GM19328 (cell line): ENCODE data around the gene ATP5IF1.

Source experiments
- ATAC-seq: cut with Tn5 transposase; IDR thresholded peaks from one replicate; pipeline ENCODE4 v1.9.1; 2021; ENCODE audit warnings: mild to moderate bottlenecking, moderate library complexity; ENCODE audit not compliant: unreplicated experiment

The ATP5IF1 gene

DNA sequence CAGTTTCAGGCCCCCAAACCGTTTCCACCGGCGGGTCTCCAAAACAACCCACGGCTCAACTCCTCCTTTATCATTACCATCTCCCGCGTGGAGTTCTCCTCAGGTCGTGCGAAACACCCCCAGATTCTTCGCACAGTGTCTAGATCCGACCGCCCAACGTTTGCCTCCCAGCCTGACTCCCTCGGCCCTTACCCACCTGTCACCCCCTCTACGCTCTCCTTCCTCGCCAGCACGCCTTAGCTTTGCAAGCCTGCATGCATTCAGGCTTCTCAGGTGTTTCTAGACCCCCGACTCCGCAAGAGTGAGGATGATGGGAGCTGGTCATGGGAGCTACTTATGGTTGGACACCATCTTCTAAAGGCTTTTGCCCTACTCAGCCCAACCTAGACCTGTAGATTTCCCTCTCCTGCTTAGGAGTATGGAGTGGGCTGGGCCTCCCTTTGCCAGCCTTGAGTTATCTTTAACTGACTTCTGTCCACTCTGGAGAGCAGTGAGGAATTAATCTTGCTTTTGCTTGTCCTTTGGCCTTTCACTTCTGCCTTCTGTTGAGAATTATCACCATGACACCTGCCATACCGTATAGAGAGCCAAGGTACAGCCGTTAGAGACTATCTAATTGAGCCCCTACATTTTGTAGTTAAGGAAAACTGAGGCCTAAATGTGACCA lies 865 bp downstream of the ATP5IF1 start:
- no peak for ATAC-seq

DNA sequence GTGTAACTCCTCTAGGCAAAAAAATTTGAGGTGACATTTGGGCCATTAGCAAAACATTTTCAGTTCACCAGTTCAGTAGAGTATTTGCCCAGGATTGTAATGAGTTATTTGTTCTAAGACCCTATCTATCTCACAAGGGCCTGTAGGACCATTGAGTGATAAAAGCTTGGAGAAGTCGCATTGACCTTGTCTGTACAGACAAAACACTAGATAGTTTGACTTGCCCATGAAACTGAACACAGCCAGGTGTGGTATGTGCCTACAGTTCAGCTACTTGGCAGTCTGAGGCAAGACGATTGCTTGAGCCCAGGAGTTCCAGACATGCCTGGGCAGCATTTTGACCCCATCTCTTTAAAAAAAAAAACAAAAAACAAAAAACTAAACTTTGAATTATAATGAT lies 3.1 kb downstream of the ATP5IF1 start:
- no peak for ATAC-seq

DNA sequence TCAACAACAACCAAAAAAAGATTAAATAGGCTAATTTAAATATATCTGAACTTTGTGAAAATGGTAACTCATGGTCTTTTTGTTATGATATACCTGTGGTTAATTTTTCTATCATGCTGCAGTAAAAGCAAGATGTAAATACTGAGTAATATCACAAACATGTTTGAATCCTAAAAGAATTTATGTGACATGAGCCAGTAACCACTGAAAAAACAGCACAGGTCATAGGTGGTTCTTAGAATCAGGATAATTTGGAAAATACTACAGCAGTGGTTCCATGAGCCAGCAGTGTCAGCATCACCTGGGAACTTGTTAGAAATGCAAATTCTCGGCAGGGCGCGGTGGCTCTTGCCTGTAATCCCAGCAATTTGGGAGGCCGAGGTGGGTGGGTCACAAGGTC lies 4.1 kb downstream of the ATP5IF1 start:
- ATAC-seq: no peak

DNA sequence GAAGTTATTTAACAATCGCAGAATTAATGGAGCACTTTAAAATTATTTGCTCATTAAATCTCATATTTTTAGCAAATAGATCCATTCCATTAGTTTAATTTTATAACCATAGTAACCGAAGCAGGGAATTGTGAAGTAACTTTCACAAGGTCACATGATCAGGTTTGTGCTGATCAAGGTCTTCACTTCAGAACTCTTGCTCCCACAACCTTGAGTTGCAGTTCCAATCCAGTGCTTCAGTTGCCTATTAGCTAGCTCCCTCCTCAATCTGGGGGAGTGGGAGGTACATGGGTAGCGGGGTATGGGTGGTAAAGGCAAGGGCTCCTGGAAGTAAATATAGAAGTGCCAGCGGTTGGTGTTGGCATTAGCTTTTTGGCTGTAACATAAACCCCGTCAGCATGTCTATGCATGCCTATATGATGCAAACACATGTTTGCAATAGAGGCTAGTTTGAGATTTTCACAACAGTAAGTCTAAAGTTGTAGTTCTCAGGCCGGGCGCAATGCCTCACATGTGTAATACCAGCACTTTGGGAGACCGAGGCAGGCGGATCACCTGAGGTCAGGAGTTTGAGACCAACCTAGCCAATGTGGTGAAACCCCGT lies 5.8 kb downstream of the ATP5IF1 start:
- no peak for ATAC-seq

DNA sequence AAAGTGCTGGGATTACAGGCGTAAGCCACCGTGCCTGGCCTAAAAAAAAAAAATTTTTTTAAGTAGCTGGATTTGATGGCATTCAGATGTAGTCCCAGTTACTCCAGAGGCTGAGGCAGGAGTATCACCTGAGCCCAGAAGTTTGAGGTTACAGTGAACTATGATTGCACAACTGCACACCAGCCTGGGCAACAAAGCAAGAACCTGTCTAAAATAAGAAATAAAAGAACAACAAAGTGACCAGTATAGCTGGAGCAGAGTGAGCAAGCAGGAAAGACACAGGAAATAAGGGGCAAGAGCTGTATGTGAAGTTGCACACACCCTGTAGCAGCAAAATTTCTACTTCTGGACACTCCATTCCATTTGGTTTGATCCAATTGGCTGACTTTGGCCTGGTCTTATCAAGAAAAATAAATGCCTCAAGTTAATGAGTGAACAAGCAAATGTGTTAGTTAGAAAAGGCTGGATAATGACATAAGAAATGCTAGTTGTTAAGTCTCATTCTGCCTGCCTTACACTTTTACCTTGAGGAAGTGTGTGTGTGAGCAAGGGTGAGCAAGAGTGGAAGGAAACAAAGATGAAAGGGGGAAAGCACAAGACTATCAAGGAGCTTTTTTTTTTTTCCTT lies 7.9 kb downstream of the ATP5IF1 start:
- no peak for ATAC-seq

DNA sequence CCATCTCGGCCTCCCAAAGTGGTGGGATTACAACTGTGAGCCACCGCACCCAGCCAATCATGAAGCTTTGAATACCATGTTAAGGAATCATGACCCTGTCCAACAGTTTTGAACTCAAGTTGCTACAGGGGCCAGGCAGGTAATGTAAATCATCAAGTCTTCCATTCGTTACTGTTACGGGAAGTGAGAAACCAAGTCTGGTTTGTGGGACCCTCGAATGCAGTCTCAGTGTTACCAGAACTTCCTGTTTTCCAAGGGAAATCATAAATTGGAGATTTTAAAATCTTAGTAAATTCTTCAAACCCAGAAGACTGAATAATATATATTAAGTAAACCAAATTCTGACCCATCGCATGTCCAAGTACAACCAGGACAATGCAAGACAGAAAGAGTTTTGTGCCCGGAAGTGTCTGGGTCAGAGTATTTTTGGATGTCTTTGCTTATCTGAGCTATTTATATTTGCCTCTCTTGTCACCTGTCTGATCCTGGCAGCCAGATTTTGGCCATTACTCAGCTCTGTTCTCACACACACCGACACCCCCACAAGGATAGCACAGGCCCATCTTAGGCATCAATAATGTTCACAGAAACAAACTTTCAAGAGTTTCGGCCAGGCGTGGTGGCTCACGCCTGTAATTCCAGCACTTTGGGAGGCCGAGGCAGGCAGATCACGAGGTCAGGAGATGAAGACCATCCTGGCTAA lies 8.8 kb downstream of the ATP5IF1 start:
- no peak for ATAC-seq

DNA sequence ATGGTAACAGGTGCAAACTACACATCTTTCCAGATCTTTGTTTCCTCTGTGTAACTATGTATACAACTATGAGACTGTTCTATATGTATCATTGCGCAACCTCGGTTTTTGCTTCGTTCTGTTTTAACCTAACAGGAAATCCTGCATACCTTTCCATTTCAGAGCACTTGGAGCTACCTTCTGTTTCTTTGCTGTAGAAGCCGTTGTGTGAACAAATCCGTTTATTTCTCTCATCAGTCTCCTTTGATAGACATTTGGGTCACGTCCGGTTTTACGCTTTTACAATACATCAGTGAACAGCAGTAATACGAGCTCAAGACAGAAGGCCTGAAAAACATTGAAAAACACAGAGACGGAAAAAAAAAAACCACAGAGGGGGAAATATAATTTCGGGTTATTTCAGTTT lies 10.5 kb downstream of the ATP5IF1 start:
- no peak for ATAC-seq

DNA sequence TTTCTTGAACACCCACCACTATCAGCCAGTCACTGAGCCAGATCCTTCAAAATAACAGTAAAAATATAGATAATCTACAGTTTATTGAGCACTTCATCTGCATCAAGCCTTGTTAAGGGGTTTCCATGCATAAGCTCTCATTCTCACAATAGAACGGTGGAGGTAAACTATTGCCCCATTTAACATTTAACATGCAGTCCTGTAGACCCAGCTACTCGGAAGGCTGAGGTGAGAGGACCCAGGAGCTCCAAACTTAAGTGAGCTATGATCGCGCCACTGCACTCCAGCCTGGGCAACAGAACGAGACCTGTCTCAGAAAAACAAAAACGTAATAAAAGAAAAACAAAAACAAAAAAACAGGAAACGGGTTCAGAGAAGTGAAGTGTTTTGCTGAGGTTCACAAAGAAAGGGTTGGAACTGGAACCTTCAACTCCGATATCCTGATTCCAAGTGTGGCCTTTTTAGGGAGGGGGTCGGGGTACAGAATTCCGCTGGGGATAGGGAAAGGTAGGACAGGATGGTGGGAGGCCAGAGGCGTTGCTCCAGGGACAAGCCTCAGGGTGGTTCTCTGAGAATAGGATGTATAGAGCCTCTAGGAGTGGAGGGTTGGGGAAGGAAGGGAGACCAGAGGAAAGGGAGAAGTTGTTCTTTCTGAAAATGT lies 11.8 kb downstream of the ATP5IF1 start:
- ATAC-seq: no peak

DNA sequence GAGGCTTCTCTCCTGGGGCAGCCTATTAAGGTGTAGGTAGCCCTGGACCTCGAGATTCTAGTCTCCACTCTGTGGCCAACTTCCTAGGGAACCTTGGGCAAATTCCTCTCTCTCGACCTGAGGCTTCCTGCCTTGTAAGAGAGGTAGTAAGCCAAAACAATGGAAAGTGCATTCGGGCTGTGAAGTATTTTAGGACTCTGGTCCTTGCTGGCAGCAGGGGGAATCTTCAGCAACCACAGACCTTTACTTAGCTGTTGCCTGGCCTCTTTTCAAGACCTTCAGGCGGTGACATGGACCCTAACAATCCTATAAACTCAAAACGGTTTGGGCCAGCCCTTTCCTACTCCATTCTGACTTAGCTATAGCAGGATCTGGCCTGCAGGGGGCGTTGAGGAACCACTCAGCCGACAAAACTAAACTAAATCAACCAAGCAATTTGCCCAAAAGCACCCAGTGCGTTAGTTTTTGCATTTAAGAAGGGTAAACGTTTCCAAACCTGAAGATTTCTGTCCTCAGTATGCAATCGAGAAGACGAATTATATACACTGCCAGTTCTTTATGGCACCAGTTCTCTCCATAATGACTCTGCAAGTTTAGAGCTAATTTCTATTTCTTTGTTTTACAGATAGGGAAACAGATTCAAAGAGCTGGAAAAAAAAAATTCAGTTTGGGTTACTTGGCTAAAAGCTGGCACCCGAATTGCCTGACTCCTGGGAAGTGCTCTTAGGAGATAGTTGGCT lies 12.5 kb downstream of the ATP5IF1 start:
- no peak for ATAC-seq

DNA sequence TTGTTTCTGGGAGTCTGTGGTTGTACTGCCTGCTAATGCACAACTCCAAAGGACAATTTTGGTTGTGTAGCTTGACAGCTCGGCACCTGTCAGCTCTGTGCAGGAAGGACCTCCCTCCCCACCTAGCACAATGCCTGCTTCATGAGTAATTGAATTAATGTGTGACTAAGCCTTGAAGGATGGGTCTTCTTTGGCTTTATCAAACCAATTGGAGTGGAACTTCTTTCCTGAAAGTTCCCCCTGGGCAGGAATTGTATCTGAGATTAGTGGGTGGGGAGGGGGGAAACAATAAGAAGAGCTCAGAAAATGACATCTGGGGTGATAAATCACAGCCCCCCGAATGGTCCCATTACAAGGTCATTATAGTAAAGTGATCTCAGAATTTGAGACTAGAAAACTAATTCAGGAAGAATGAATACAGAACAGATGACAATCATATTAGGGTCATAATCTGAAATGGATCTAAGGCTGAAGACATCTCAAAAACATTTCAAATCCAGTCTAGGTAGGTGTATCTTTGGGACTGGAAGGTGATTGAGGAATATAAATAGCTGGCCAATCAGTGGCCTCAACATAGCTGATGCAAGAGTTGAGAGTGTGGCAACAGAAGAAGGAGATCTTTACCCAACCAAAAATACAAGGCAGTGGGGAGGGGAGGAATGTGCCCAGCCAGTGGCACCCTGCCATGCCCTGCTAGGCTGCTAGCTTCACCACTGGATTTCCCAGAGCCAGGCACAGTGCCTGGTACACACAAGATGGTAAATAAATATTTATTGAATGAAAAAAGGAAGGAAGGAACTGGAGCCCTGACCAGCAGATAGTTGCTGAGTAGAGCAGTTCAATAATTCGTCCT lies 13.3 kb downstream of the ATP5IF1 start:
- no peak for ATAC-seq

DNA sequence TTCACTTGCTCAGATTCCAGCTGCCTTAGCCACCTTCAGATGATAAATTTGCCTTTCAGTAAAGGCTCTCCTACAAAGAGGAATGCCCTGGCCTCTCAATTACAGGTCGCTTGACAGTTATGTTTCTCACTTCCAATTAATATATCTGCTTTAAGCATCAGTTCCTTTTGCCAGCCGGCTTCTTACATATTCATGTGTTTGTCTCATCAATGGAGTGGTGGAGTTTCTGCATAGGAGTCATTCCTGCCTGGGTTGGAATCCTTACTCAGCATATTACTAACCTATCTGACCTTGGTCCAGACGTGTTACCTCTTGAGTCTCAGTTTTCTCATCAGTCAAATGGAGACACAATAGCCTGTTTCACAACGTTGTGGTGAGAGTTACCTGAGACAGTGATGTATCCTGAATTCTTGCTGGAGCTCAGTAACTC lies 14.0 kb downstream of the ATP5IF1 start:
- no peak for ATAC-seq

DNA sequence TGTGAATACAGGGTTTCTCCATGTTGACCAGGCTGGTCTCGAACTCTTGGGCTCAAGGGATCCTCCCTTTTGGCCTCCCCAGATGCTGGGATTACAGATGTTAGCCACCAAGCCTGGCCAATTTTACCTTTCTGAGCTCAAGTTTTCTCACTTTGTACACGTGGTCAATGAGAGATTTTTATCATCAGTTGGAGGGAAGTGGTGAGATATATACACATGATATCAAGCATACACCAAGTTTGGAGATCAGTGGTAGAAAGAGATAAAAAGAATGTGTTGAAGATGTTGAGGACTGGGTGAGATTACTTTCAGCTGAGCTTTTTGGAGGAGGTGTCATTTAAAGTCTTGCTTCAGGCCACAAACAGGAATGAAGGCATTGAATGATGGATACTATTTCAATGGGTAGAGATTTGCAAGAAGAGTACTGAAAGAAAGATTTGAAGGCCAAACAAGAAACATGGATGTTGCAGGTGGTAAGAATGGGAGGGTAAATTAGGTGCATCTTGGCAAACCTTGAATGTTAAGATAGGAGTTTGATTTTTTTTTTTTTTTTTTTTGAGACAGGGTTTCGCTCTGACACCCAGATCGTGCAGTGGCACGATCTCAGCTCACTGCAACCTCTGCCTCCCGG lies 20.4 kb downstream of the ATP5IF1 start:
- ATAC-seq: no peak

DNA sequence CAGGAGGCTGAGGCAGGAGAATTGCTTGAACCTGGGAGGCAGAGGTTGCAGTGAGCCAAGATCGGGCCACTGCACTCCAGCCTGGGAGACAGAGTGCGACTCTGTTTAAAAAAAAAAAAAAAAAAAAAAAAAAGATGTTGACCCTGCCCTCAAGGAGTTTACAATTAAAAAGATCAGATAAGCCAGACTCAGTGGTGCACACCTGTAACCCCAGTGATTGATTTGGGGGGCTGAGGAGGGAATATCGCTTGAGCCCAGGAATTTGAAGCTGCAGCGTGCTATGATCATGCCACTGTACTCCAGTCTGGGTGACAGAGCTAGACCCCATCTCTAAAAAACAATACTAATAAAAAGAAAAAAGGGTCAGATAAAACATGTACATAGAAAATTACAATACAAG lies 21.8 kb downstream of the ATP5IF1 start:
- no peak for ATAC-seq

DNA sequence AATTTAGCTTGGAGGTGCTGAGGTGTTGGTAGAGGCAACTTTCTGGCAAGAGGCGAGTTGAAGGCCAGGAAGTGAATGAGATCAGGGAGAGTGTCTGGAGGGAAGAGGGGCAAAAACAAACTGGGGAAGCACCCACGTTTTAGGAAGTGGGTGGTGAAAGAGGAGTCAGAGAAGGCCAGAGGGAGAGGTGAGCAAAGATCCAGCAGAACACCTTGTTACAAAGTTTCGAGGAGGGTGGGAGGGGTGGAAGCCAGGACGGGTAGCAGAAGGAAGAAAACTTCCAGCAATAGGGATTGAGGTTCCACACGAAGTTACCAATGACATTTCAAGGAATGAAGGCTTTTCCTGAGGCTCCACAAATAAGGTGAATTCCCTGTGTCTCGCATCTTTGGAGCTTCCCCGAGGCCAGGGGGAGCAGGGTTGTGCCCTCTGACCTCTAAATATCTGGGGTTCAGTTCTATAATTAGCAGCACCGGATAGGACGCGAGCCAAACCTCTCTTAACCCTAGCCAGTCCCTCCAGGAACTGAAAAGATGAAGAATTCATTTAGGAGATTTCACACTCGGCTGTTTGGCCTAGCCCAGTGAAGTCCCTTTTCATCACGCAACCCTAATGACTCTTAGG lies 22.8 kb downstream of the ATP5IF1 start:
- no peak for ATAC-seq

DNA sequence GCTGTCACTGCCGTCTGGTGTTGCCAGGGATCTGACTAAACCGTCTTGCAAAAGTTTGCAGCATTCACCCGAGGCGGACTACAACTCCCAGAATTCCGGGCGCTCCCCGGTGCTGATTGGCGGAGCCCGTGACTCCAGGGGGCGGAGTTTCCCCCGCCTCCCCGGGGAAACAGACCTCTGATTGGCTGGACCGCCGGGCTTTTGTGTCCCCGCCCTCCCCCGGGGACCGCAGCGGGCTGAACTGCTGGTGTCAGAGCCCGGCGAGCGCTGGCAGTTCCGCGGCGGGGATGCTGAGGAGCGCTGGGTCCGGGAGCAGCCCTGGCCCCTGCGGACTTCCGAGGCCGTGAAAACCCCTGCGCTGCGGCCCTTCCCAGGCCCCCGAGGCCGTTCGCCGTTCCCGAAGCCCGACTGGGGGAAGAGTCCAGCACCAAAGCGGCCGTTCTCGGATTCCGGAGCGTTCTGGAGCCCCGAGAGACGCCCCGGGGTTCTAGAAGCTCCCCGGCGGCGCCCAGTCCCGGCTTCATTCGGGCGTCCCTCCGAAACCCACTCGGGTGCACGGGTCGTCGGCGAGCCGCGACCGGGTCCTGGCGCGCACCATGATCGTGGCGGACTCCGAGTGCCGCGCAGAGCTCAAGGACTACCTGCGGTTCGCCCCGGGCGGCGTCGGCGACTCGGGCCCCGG lies 23.5 kb downstream of the ATP5IF1 start, which contains the start of gene SESN2:
Gene SESN2, plus strand, starts transcription at position 267 of the 682 bp plus-strand sequence. Its CDS starts 330 bp downstream, at position 597.
- peak; percentile 96 for ATAC-seq

DNA sequence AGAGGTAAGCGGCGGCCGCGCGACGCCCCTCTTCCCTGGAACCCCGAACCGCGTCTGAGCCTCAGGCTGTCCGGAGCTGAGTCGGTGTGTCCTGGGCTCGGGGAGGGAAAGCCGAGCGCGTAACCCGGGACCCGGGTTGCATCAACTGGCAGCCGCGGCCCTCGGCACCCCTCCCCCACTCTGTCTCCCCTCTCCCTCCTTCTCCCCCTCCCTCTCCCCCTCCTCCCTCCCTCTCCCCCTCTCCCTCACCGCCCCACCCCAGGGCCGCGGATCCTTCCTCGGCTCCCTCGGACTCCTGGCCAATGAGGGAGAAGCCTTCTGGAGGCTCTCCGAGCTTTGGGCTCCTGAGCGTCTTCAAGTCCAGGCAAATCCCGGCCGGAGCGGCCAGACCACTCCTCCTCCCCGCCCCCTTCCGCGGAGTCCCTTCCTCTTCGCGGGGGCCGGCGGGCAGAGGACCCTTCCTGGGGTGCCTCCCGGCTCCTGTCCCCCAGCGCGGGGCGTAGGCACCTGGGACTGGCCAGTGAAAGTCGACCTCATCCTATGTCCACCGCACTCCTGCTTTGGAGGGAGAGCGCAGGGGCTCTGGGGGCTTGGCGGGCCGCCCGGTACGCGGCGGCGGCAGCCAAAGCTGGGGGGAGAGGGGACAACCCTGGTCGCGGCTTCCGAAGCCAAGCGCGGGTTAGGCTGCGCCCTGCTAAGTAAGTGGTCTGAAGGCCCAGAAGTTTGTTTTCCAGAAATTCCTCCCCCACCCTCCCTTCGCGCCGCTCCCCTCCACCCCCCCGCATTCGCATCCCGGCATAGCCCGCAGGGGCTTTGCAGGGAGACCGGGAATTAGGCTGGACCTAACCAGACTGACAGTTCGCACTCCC lies 24.2 kb downstream of the ATP5IF1 start:
- ATAC-seq: no peak

DNA sequence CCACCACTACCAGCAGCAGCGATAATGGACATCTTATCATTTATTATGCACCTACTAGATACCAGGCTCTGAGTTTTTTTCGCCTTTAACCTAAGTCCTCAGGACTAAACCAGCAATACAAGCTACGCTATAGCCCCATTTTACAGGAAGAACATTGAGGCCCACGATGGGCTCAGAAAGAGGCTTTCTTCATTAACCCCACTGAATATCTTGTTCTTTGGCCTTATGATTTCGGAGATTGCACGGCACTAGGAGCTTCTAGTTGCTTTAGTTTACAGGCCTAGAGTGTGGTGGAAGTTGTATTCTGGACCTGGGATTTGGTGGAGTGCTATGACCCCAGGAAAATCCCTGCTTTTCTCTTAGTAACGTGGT lies 24.9 kb downstream of the ATP5IF1 start:
- no peak for ATAC-seq
